Fibroblast of skin of right quadriceps (primary cell): ENCODE measurements around the gene DDX54.

Source experiments
- DNase-seq: peaks from one replicate; pipeline ENCODE4 v3.0.0-alpha.2; 2013

The DDX54 gene

GRCh38 chr12:113116875-113117274 lies 68.4 kb downstream of the DDX54 start:
- no peak for DNase-seq

GRCh38 chr12:113115455-113116126 lies 69.7 kb downstream of the DDX54 start:
- no peak for DNase-seq

- no peak for DNase-seq
Measured at GRCh38 chr12:113114447-113115178, 70.7 kb downstream of the DDX54 start.

GRCh38 chr12:113113397-113113796 lies 71.9 kb downstream of the DDX54 start:
- no peak for DNase-seq

GRCh38 chr12:113112043-113112899 lies 73.0 kb downstream of the DDX54 start:
- DNase-seq = no peak

GRCh38 chr12:113111247-113111646 lies 74.0 kb downstream of the DDX54 start:
- DNase-seq = no peak

GRCh38 chr12:113109872-113110599 lies 75.2 kb downstream of the DDX54 start:
- DNase-seq = no peak

GRCh38 chr12:113109360-113109759 lies 75.9 kb downstream of the DDX54 start:
- no peak for DNase-seq

GRCh38 chr12:113108308-113108707 lies 77.0 kb downstream of the DDX54 start:
- no peak for DNase-seq
